Psoas muscle (tissue), 8 donors: Measurements from ENCODE around the gene FOXP2. TPM values are rescaled to one million over a fixed set of nuclear protein-coding genes. Genes with fewer than 3 reads are reported as not detected.
"Not testable (repeated sequence)": the region's sequence is repeated elsewhere in the genome, so short reads cannot be mapped to it uniquely, and the experiment has no call there.

Source experiments
- ATAC-seq, 4 donors: fragments of 200-7000 bp; cut with Tn5 transposase; one replicate each; pipeline ENCODE4 v1.9.1; 2020; ENCODE audit warnings: moderate library complexity in 3 of 4, mild to moderate bottlenecking in 2 of 4
- DNase-seq, 2 donors: peaks; one replicate each; pipeline ENCODE4 v3.0.0-alpha.2; 2020
- H3K27ac ChIP-seq: fragments of 200-600 bp; one replicate; pipeline ENCODE4 v1.8.0; 2022
- H3K27me3 ChIP-seq, 3 donors: fragments of 200-600 bp in 1 of 3; one replicate each; pipeline versions ENCODE4 v1.6.1 to v1.8.0; 2013 to 2022; ENCODE audit warnings: low read length in 2 of 3, mild to moderate bottlenecking in 2 of 3, moderate library complexity in 1 of 3; ENCODE audit not compliant: insufficient read depth in 3 of 3
- H3K36me3 ChIP-seq, 2 donors: fragments of 200-600 bp in 1 of 2; one replicate each; pipeline versions ENCODE4 v1.6.1 to v1.8.0; 2013 to 2022; ENCODE audit warnings: low read depth in 1 of 2, mild to moderate bottlenecking in 1 of 2, moderate library complexity in 1 of 2; ENCODE audit not compliant: insufficient read depth in 1 of 2
- H3K4me1 ChIP-seq: fragments of 200-600 bp; one replicate; pipeline ENCODE4 v1.8.0; 2022
- H3K4me3 ChIP-seq: fragments of 200-600 bp; one replicate; pipeline ENCODE4 v1.8.0; 2022; ENCODE audit warnings: mild to moderate bottlenecking
- H3K9me3 ChIP-seq: fragments of 200-600 bp; one replicate; pipeline ENCODE4 v1.8.0; 2022
- WGBS, 3 donors: extraction: QIAGEN DNeasy Blood & Tissue Kit; methylation state at CpG; one replicate each; pipeline versions ENCODE4 v1.1.6 to v1.1.7; 2013; 5-methylcytosine and 5-hydroxymethylcytosine counted together
- intact Hi-C, 2 donors: fragments of 100-400 bp; cut with DNase I; formaldehyde crosslinking; loops; one replicate each; pipeline versions ENCODE4 v1.11.0 to v1.14.2; 2022
- polyA plus RNA-seq, 3 donors: library from polyadenylated mRNA; stranded (reverse); fragments of 200-250 nt; gene quantifications; one replicate each; pipeline ENCODE4 v1.2.3, GENCODE V29; 2013
- total RNA-seq, 4 donors: library from RNA; stranded (reverse); fragmentation: NEBNext Ultra II Directional in 2 of 4; extraction: Animal tissue kit (Norgen Biotek cat#: 25700) in 2 of 4; gene quantifications; one replicate each; pipeline versions ENCODE4 v1.2.1 to v1.2.4, GENCODE V29; 2021 to 2023
- TF ChIP-seq, protein P1 (sequence below): fragments of 200-600 bp; IDR thresholded peaks from one replicate; pipeline ENCODE4 v1.8.0; 2022; ENCODE audit warnings: antibody characterized with exemption
- donor health status: healthy with polysubstance abuse.
- donor health status: DM: no; HTN: no; CAD: no; lungs with moderate emphysema.
- donor health status: Bipolar disorder and iron deficiency.
- donor health status: healthy.
- donor health status: DM: yes; HTN: yes; CAD: no.
- donor health status: DM: no; HTN: no; CAD: no.
- donor health status: DM: no; HTN: no; CAD: no.
- donor health status: DM: yes; HTN: yes; CAD: no.

Gene FOXP2
- total and polyA plus RNA-seq, 7 donors, result 0.35 to 6.7 (median 5.1) TPM

DNA sequence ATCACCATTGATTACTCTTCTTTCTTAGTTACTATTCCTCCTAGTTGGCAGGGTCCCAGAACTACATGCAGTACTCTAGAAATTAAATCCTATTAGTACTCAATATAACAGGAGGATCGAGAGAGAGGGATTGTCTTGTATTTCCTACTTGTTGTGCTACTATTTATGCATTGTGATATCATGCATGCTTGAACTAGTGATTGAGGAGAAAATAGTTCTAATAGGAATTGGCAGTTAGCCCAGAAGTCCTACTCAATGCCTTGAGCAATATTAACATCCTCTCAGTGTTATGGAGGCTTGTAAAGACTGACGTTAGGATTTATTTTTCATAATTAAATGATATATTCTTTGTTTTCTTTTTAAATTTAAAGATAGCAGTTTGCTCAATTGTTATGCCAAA, 67.4 kb downstream of the FOXP2 start:
- TF ChIP-seq, protein P1, sequence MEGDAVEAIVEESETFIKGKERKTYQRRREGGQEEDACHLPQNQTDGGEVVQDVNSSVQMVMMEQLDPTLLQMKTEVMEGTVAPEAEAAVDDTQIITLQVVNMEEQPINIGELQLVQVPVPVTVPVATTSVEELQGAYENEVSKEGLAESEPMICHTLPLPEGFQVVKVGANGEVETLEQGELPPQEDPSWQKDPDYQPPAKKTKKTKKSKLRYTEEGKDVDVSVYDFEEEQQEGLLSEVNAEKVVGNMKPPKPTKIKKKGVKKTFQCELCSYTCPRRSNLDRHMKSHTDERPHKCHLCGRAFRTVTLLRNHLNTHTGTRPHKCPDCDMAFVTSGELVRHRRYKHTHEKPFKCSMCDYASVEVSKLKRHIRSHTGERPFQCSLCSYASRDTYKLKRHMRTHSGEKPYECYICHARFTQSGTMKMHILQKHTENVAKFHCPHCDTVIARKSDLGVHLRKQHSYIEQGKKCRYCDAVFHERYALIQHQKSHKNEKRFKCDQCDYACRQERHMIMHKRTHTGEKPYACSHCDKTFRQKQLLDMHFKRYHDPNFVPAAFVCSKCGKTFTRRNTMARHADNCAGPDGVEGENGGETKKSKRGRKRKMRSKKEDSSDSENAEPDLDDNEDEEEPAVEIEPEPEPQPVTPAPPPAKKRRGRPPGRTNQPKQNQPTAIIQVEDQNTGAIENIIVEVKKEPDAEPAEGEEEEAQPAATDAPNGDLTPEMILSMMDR, result no peak
- peak in 2 of 4 donors; percentile 36 for ATAC-seq
- H3K9me3 ChIP-seq, result peaks cover 3% of the 10 kb centered on the region
- H3K27ac ChIP-seq, result no peak overlapping the region
- H3K36me3 ChIP-seq, result no peaks in the 10 kb centered on the region
- H3K27me3 ChIP-seq, result no peaks in the 10 kb centered on the region
- 17 to 27% (median 27%) methylated on average over 2 of the region's 2 CpGs for WGBS, 3 donors
- H3K4me1 ChIP-seq, result peaks cover 30% of the 10 kb centered on the region
- DNase-seq, result no peak
- H3K4me3 ChIP-seq, result no peak overlapping the region
- intact Hi-C loops, result no loop called here

DNA sequence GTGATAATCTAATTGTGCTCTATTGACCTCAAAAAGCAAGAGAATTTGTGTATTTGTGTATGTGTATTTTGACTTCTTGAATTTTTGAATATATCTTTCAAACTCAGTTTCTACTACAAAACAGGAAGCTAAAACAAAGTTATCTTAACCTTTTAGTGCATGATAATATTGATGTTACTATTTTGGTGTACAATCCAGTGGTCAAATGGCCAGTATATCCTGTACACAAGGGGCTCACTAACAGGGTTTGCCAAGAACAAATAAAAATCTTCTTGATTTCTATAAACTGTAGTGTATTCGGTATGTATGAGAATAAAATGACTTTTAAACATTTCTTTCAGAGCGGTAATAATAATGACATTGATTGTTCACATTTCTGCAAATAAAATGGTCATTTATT, 69.6 kb downstream of the FOXP2 start:
- Histone ChIP-seq H3K9me3 (peaks cover 6% of the 10 kb centered on the region), H3K27me3 (no peaks in the 10 kb centered on the region), H3K4me3 (no peak overlapping the region), H3K4me1 (peaks cover 21% of the 10 kb centered on the region), H3K27ac (no peak overlapping the region), H3K36me3 (no peaks in the 10 kb centered on the region)
- TF ChIP-seq, protein P1, result no peak
- ATAC-seq (no peak), DNase-seq (no peak)
- intact Hi-C loops, result no loop called here
- 81 to 92% (median 86%) methylated on average over 2 of the region's 2 CpGs for WGBS, 3 donors

DNA sequence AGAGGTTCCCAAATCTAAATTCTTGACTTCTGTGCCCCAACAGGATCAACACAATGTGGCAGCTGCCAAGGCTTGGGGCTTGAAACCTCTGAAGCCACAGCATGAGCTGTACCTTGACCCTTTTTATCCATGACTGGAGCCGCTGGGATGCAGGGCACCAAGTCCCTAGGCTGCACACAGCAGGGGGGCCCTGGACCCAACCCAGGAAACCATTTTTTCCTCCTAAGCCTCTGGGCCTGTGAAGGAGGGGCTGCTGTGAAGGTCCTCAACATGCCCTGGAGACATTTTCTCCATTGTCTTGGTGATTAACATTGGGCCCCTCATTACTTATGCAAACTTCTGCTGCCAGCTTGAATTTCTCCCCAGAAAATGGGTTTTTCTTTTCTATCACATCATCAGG, 72.6 kb downstream of the FOXP2 start:
- intact Hi-C loops, result no loop called here

DNA sequence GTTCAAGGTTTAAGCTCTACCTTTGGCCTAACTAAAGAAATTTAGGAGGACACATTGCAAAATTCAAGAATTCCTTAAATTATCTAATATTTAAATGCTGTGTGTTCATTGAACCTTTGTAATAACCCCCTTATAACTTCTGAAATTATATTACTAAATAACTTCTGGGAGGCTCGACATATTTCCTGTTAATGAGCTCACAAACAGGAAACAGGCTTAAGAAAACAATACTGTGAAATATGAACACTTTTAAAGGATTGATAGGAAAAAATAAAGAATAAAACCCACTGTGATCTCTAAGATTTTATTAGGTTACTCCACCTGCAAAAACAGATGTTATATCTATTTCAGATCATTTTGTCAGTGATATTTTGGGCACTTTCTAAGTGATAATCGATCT, 74.1 kb downstream of the FOXP2 start:
- no peaks in the 10 kb centered on the region for H3K4me1 ChIP-seq
- TF ChIP-seq, protein P1, result no peak
- no peak overlapping the region for H3K4me3 ChIP-seq
- H3K9me3 ChIP-seq, result peaks cover 6% of the 10 kb centered on the region
- no peaks in the 10 kb centered on the region for H3K36me3 ChIP-seq
- ATAC-seq (no peak), DNase-seq (no peak)
- no peaks in the 10 kb centered on the region for H3K27me3 ChIP-seq
- no peak overlapping the region for H3K27ac ChIP-seq
- 69 to 73% (median 73%) methylated on average over 2 of the region's 2 CpGs for WGBS, 3 donors
- intact Hi-C loops, result no loop called here

More for the DNA sequence above, 72.6 kb downstream of the FOXP2 start:
- Histone ChIP-seq H3K4me1 (peaks cover 3% of the 10 kb centered on the region), H3K9me3 (peaks cover 6% of the 10 kb centered on the region), H3K27me3 (no peaks in the 10 kb centered on the region), H3K36me3 (no peaks in the 10 kb centered on the region), H3K4me3 (no peak overlapping the region), H3K27ac (no peak overlapping the region)
- TF ChIP-seq, protein P1, result no peak
- DNase-seq, result no peak
- ATAC-seq, result no peak
- 86 to 100% (median 96%) methylated on average over 1 of the region's 1 CpG for WGBS, 3 donors

DNA sequence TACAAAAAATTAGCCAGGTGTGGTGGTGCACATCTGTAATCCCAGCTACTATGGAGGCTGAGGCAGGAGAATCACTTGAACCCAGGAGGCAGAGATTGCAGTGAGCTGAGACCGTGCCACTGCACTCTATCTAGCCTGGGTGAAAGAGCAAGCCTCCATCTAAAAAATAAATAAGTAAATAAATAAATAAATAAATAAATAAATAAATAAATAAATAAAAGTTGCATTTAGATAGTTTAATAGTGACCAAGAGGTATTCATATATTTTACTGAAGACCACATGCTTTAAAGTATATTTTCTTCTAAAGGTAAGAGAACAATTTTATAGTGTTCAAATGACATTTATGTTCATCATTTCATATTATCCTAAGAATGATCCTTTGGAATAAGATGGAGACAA, 82.9 kb downstream of the FOXP2 start:
- H3K36me3 ChIP-seq, intact Hi-C loops, H3K9me3 ChIP-seq, ATAC-seq, DNase-seq, H3K27me3 ChIP-seq, H3K27ac ChIP-seq, H3K4me3 ChIP-seq, H3K4me1 ChIP-seq: not testable (repeated sequence)
- WGBS, 3 donors, result 94 to 100% (median 100%) methylated on average over 1 of the region's 1 CpG
